GM18909 (cell line): ENCODE data around the gene SLC2A1.

Source experiments
- ATAC-seq: cut with Tn5 transposase; IDR thresholded peaks from one replicate; pipeline ENCODE4 v1.9.1; 2021; ENCODE audit warnings: mild to moderate bottlenecking; ENCODE audit not compliant: unreplicated experiment, poor library complexity

The SLC2A1 gene

GRCh38 chr1:42981255-42981805 is 22.7 kb upstream of the SLC2A1 start:
- no peak for ATAC-seq

GRCh38 chr1:42979896-42980800 is 21.5 kb upstream of the SLC2A1 start:
- ATAC-seq, result no peak

GRCh38 chr1:42979036-42979430 is 20.4 kb upstream of the SLC2A1 start:
- no peak for ATAC-seq

GRCh38 chr1:42978317-42979035 is 19.8 kb upstream of the SLC2A1 start:
- ATAC-seq, result no peak

GRCh38 chr1:42977653-42978052 is 19.0 kb upstream of the SLC2A1 start:
- ATAC-seq, result no peak

- no peak for ATAC-seq
These were observed 17.0 kb upstream of the SLC2A1 start for GRCh38 chr1:42975561-42976225.

GRCh38 chr1:42974767-42975437 is 16.2 kb upstream of the SLC2A1 start:
- no peak for ATAC-seq

- no peak for ATAC-seq
These were observed 15.1 kb upstream of the SLC2A1 start for GRCh38 chr1:42973799-42974198.

- ATAC-seq, result no peak
These were observed 14.6 kb upstream of the SLC2A1 start for GRCh38 chr1:42973286-42973685.

- ATAC-seq, result no peak
These were observed 13.2 kb upstream of the SLC2A1 start for GRCh38 chr1:42971841-42972291.

GRCh38 chr1:42970143-42970542 is 11.5 kb upstream of the SLC2A1 start:
- ATAC-seq, result no peak

- no peak for ATAC-seq
These were observed 10.0 kb upstream of the SLC2A1 start for GRCh38 chr1:42968654-42969053.

GRCh38 chr1:42966688-42967612 is 8.3 kb upstream of the SLC2A1 start:
- no peak for ATAC-seq

GRCh38 chr1:42965378-42965777 is 6.7 kb upstream of the SLC2A1 start:
- no peak for ATAC-seq

- ATAC-seq, result no peak
These were observed 5.6 kb upstream of the SLC2A1 start for GRCh38 chr1:42964044-42964812.

- ATAC-seq, result no peak
These were observed 4.8 kb upstream of the SLC2A1 start for GRCh38 chr1:42963378-42964043.

GRCh38 chr1:42962641-42963377 is 4.1 kb upstream of the SLC2A1 start:
- no peak for ATAC-seq
